DND-41 (cell line): ENCODE data around the gene FREM1.

Experiments
- CTCF ChIP-seq: IDR thresholded peaks from 2 replicates; pipeline ENCODE4 v1.5.1; 2012; ENCODE audit warnings: borderline replicate concordance, low read length, moderate library complexity, mild to moderate bottlenecking; ENCODE audit not compliant: poor library complexity, severe bottlenecking; ENCODE audit errors: extremely low read depth
- EZH2 ChIP-seq: IDR thresholded peaks from 3 replicates; pipeline ENCODE4 v1.6.1; 2012; ENCODE audit warnings: borderline replicate concordance, low read depth, mild to moderate bottlenecking, moderate library complexity, low read length, inconsistent platforms; ENCODE audit not compliant: severe bottlenecking

- TF ChIP-seq EZH2 (no peak), CTCF (no peak)
These were observed 131.7 kb downstream of the FREM1 start for GRCh38 chr9:14778565-14778964.
